Calu3 (cell line): ENCODE measurements around the gene BBX. TPM values are rescaled to one million over a fixed set of nuclear protein-coding genes. Genes with fewer than 3 reads are reported as not detected.

Source experiments
- BruUV-seq: library from RNA; stranded (reverse); fragments of 400-500 nt; replicated peaks from 2 replicates; lab custom pipeline; 2021; lab: Mats Ljungman, UMichigan
- CTCF ChIA-PET: fragments of 300-600 bp; sonication (Branson Sonifier 250); formaldehyde crosslinking; loops from one replicate; lab custom pipeline; 2022; ENCODE audit warnings: antibody characterized with exemption; lab: Charles Lee
- DNase-seq: peaks from one replicate; pipeline ENCODE4 v3.0.0; 2022
- H3K27ac Mint-ChIP-seq: one replicate; pipeline ENCODE4 v1.8.0; 2022; ENCODE audit warnings: mixed read lengths; ENCODE audit not compliant: unreplicated experiment
- H3K27me3 Mint-ChIP-seq: one replicate; pipeline ENCODE4 v1.8.0; 2022; ENCODE audit warnings: mixed read lengths; ENCODE audit not compliant: unreplicated experiment
- H3K36me3 Mint-ChIP-seq: one replicate; pipeline ENCODE4 v1.8.0; 2022; ENCODE audit warnings: mild to moderate bottlenecking, moderate library complexity, mixed read lengths; ENCODE audit not compliant: insufficient read depth, unreplicated experiment
- H3K4me1 Mint-ChIP-seq: one replicate; pipeline ENCODE4 v1.8.0; 2022; ENCODE audit warnings: mild to moderate bottlenecking, low read depth, mixed read lengths; ENCODE audit not compliant: unreplicated experiment
- H3K4me3 Mint-ChIP-seq: one replicate; pipeline ENCODE4 v1.8.0; 2022; ENCODE audit warnings: mild to moderate bottlenecking, low read depth, moderate library complexity, mixed read lengths; ENCODE audit not compliant: unreplicated experiment
- H3K9me3 Mint-ChIP-seq: one replicate; pipeline ENCODE4 v1.8.0; 2022; ENCODE audit warnings: low read depth, mixed read lengths; ENCODE audit not compliant: unreplicated experiment
- CTCF ChIP-seq: fragments of 200-600 bp; IDR thresholded peaks from one replicate; pipeline ENCODE4 v1.8.0; 2022; ENCODE audit warnings: antibody characterized with exemption; ENCODE audit not compliant: unreplicated experiment
- intact Hi-C: fragments of 100-400 bp; cut with micrococcal nuclease; formaldehyde crosslinking; loops from one replicate; pipeline ENCODE4 v1.10.0; 2022; ENCODE audit not compliant: unreplicated experiment
- total RNA-seq: library from RNA; stranded (reverse); gene quantifications from 2 replicates; pipeline ENCODE4 v1.2.3, GENCODE V29; 2022

Gene BBX
- total RNA-seq, 1 experiment from 2014 or later, result 66.9 TPM

GRCh38 chr3:107555359-107555758 is 32.6 kb downstream of the BBX start:
- CTCF ChIA-PET, result no interaction called here
- intact Hi-C loops, result no loop called here
- Mint-ChIP-seq H3K9me3 (no peaks in the 10 kb centered on the region), H3K4me1 (no peaks in the 10 kb centered on the region), H3K36me3 (no peaks in the 10 kb centered on the region), H3K27ac (no peak overlapping the region), H3K4me3 (no peak overlapping the region), H3K27me3 (no peaks in the 10 kb centered on the region)
- no peak for DNase-seq
- no TSS peak for BruUV-seq
- TF ChIP-seq CTCF, result no peak

GRCh38 chr3:107557743-107558142 is 35.0 kb downstream of the BBX start:
- no peak for TF ChIP-seq CTCF
- no peaks in the 10 kb centered on the region for H3K27me3 Mint-ChIP-seq
- DNase-seq, result no peak
- no peak overlapping the region for H3K27ac Mint-ChIP-seq
- intact Hi-C loops, result no loop called here
- CTCF ChIA-PET, result no interaction called here
- no peaks in the 10 kb centered on the region for H3K4me1 Mint-ChIP-seq
- H3K9me3 Mint-ChIP-seq, result no peaks in the 10 kb centered on the region
- no peak overlapping the region for H3K4me3 Mint-ChIP-seq
- no peaks in the 10 kb centered on the region for H3K36me3 Mint-ChIP-seq
- BruUV-seq, result no TSS peak

GRCh38 chr3:107560166-107560565 is 37.4 kb downstream of the BBX start:
- H3K27ac Mint-ChIP-seq, result no peak overlapping the region
- BruUV-seq, result no TSS peak
- no peak for DNase-seq
- no peaks in the 10 kb centered on the region for H3K4me1 Mint-ChIP-seq
- TF ChIP-seq CTCF, result no peak
- H3K9me3 Mint-ChIP-seq, result no peaks in the 10 kb centered on the region
- no peaks in the 10 kb centered on the region for H3K36me3 Mint-ChIP-seq
- no peaks in the 10 kb centered on the region for H3K27me3 Mint-ChIP-seq
- no peak overlapping the region for H3K4me3 Mint-ChIP-seq
- intact Hi-C loops, result no loop called here
- CTCF ChIA-PET, result no interaction called here

GRCh38 chr3:107561980-107562379 is 39.2 kb downstream of the BBX start:
- Mint-ChIP-seq H3K4me1 (no peaks in the 10 kb centered on the region), H3K36me3 (no peaks in the 10 kb centered on the region), H3K27me3 (no peaks in the 10 kb centered on the region), H3K9me3 (no peaks in the 10 kb centered on the region), H3K4me3 (no peak overlapping the region), H3K27ac (no peak overlapping the region)
- no peak for TF ChIP-seq CTCF
- BruUV-seq, result no TSS peak
- CTCF ChIA-PET, result no interaction called here
- intact Hi-C loops, result no loop called here
- DNase-seq, result no peak
